ENCODE measurements around the gene ARHGEF9. TPM values are rescaled to one million over a fixed set of nuclear protein-coding genes. Genes with fewer than 3 reads are reported as not detected.

The ARHGEF9 gene
- total RNA-seq, 2 experiments from 2014 or later, result 12.8 to 21.7 TPM

- Histone ChIP-seq H3K4me3 (ENCODE audit: low read depth, low read length, poor library complexity, severe bottlenecking) (no peak overlapping the region), H2AFZ (ENCODE audit: low read length) (no peak overlapping the region), H3K4me2 (ENCODE audit: low read length) (no peak overlapping the region), H3K9me3 (ENCODE audit: low read length) (no peaks in the 10 kb centered on the region), H3K9me2 (ENCODE audit: insufficient read depth, low read length) (no peaks in the 10 kb centered on the region), H3K36me3 (ENCODE audit: insufficient read depth, low read length) (no peaks in the 10 kb centered on the region), H3K4me1 (ENCODE audit: insufficient read depth, low read length, poor library complexity, severe bottlenecking) (peaks cover 5% of the 10 kb centered on the region), H3K79me2 (ENCODE audit: insufficient read depth, low read depth, low read length) (no peaks in the 10 kb centered on the region), H4K20me1 (ENCODE audit: insufficient read depth, low read length) (no peaks in the 10 kb centered on the region), H3K27ac (ENCODE audit: low read depth, low read length, poor library complexity, severe bottlenecking) (no peak overlapping the region)
- CTCF ChIA-PET (ENCODE audit: unreplicated experiment), result no interaction called here
- no TSS peak for BruUV-seq (replicated peaks)
- DNase-seq (ENCODE audit: low spot score), result no peak
- intact Hi-C loops (cut with micrococcal nuclease; ENCODE audit: unreplicated experiment), result no loop called here
- TF ChIP-seq CTCF (conservative IDR thresholded peaks at IDR 0.05; ENCODE audit: low read length) (no peak), EZH2phosphoT487 (IDR thresholded peaks at IDR 0.05; ENCODE audit: borderline replicate concordance, low read depth, low read length) (no peak)
- POLR2A ChIA-PET, result no interaction called here
These were observed 19.3 kb downstream of the ARHGEF9 start for GRCh38 chrX:63765712-63766111.

- CTCF ChIA-PET (ENCODE audit: unreplicated experiment), result no interaction called here
- POLR2A ChIA-PET, result no interaction called here
- no peak overlapping the region for H3K27ac ChIP-seq (ENCODE audit: low read depth, low read length, poor library complexity, severe bottlenecking)
- H3K9me3 ChIP-seq (ENCODE audit: low read length), result no peaks in the 10 kb centered on the region
- H3K79me2 ChIP-seq (ENCODE audit: insufficient read depth, low read depth, low read length), result no peaks in the 10 kb centered on the region
- H3K4me1 ChIP-seq (ENCODE audit: insufficient read depth, low read length, poor library complexity, severe bottlenecking), result peaks cover 5% of the 10 kb centered on the region
- no peaks in the 10 kb centered on the region for H4K20me1 ChIP-seq (ENCODE audit: insufficient read depth, low read length)
- no peaks in the 10 kb centered on the region for H3K9me2 ChIP-seq (ENCODE audit: insufficient read depth, low read length)
- BruUV-seq (replicated peaks), result no TSS peak
- H3K36me3 ChIP-seq (ENCODE audit: insufficient read depth, low read length), result no peaks in the 10 kb centered on the region
- no peak overlapping the region for H3K4me2 ChIP-seq (ENCODE audit: low read length)
- TF ChIP-seq EZH2phosphoT487 (IDR thresholded peaks at IDR 0.05; ENCODE audit: borderline replicate concordance, low read depth, low read length) (no peak), CTCF (conservative IDR thresholded peaks at IDR 0.05; ENCODE audit: low read length) (no peak)
- no peak overlapping the region for H3K4me3 ChIP-seq (ENCODE audit: low read depth, low read length, poor library complexity, severe bottlenecking)
- intact Hi-C loops (cut with micrococcal nuclease; ENCODE audit: unreplicated experiment), result no loop called here
- DNase-seq (ENCODE audit: low spot score), result no peak
- H2AFZ ChIP-seq (ENCODE audit: low read length), result no peak overlapping the region
These were observed 20.1 kb downstream of the ARHGEF9 start for GRCh38 chrX:63764946-63765345.

GRCh38 chrX:63761639-63762038 is 23.4 kb downstream of the ARHGEF9 start:
- Histone ChIP-seq H3K79me2 (ENCODE audit: insufficient read depth, low read depth, low read length) (no peaks in the 10 kb centered on the region), H3K27ac (ENCODE audit: low read depth, low read length, poor library complexity, severe bottlenecking) (no peak overlapping the region), H3K4me3 (ENCODE audit: low read depth, low read length, poor library complexity, severe bottlenecking) (no peak overlapping the region), H3K9me2 (ENCODE audit: insufficient read depth, low read length) (no peaks in the 10 kb centered on the region), H3K9me3 (ENCODE audit: low read length) (no peaks in the 10 kb centered on the region), H3K36me3 (ENCODE audit: insufficient read depth, low read length) (no peaks in the 10 kb centered on the region), H3K4me1 (ENCODE audit: insufficient read depth, low read length, poor library complexity, severe bottlenecking) (peaks cover 5% of the 10 kb centered on the region), H4K20me1 (ENCODE audit: insufficient read depth, low read length) (no peaks in the 10 kb centered on the region), H3K4me2 (ENCODE audit: low read length) (no peak overlapping the region), H2AFZ (ENCODE audit: low read length) (0 out of 2 replicates have a peak overlapping the region, but pooled peaks have one; percentile 31)
- TF ChIP-seq EZH2phosphoT487 (IDR thresholded peaks at IDR 0.05; ENCODE audit: borderline replicate concordance, low read depth, low read length) (no peak), CTCF (conservative IDR thresholded peaks at IDR 0.05; ENCODE audit: low read length) (peak; percentile 33; the same call in 1 of the 2 replicates)
- CTCF ChIA-PET (ENCODE audit: unreplicated experiment), result no interaction called here
- POLR2A ChIA-PET, result no interaction called here
- intact Hi-C loops (cut with micrococcal nuclease; ENCODE audit: unreplicated experiment), result no loop called here
- DNase-seq (ENCODE audit: low spot score), result peak; percentile 21
- no TSS peak for BruUV-seq (replicated peaks)

Data from OCI-LY7 (cell line).